Stimulated activated CD4-positive, alpha-beta T cell treated with anti-CD3 and anti-CD28 coated beads, Interleukin-1b, Interleukin-23, amount 100 ng/mL, for 48 hours (primary cell): ENCODE measurements around the gene IRF2BPL.

ENCODE experiments used
- DNase-seq: peaks from one replicate; pipeline ENCODE4 v3.0.0-alpha.2; 2020

IRF2BPL gene

DNA sequence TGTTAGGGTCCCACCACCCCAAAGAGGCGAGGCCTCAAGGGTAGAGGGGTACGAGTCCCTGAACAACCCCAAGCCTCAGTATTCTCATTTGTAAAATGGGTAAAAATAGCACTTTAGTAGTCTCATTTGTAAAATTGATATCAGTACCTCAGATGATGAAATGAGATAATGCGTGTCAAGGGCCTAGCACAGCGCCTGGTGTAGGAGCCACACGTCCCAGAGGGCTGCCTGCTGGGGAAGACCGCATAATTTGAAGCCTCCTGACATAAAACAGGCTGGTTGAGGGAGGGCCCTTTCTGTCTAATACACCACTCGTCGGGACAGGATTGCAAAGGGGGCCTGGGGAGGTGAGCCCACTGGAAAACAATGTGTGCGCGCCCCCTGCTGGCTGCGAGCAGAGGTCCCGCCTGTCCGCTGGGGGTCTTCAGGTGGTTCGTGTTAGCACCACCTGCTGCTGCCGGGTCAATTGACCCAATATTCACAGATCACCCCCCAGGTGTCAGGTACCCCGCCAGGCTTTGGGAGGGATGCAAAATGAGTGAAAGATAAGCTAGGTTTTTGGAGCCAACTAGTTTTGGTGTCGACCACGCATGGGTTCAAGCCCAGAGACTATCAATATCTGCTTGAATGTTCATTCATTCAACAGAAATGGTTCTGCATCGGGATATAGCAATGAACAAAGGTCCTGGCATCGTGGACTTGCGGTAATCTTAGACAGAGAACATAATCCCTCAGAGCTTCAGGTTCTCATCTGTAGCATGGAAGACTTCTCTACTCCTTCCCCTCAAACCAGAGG lies 24.7 kb upstream of the IRF2BPL start:
- peak; percentile 79 for DNase-seq

DNA sequence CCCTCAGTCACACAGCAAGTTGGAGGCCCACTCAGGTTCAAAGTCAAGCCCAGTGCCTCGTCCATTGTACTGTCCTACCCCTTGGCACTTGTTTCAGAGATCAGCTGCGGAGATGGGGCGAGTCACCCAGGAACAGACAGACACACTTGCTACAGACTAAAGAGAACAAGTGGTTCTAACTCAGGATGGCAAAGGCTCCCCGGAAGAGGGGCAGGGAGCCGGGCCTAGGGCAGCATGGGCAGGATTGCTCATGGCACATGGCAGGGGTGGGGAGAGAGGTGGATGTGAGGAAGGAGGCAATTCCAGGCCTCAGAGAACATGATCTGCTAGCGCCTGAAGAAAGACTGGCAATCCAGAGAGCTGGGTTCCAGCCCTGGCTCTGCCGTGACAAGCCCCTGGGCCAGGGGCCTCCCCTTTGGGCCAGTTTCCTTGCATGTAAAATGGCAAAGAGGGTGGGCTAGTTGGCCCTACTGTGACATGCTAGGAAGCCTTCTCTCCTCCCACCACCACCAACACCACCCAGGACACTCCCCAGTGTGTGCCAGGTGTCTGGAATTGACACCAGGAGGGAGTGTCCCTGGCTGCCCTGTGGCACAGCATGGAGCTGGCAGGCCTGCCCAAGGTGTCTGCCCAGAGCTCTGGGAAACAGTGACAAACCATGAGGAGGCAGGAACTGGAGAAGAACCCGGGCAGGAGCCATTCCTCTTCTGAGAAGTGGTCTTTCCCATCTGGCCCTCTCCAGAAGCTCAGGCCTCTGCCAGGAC lies 24.0 kb upstream of the IRF2BPL start:
- DNase-seq = no peak

DNA sequence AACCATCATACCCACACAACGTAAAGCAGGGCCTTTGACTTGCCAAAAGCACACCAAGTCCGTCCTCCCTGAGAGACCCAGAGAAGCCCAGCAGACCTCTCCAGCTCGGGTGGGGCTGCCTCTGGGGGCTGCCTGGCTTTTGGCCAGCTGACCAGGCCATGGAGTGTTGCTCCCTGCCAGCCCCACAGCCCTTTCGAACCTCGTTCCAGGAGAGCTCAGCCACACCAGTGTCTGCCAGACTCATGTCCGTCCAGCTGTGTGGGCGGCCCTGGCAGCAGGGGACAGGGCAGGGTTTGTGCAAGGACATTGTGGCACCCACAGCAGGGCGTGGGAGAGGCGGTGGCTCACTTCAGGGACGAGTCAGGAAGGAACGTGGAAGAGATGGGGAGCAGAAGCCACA lies 22.6 kb upstream of the IRF2BPL start:
- DNase-seq = no peak

DNA sequence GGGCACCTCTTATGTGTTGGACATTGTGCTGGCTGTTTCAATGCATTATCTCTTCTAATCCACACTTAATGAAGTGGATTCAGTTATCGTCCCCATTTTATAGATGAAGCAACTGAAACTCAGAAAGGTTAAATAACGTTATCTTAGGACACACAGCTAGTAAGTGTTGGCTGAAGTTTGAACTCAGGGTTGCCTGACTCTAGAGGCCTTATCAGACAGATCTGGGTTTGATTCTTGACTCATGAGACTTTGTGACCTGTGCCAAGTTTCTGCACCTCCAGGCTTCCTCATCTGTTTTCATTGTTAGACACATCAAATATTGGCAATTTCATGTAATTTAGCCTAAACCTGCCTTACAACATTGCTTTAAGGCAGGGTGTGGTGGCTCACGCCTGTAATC lies 18.2 kb upstream of the IRF2BPL start:
- DNase-seq = no peak

DNA sequence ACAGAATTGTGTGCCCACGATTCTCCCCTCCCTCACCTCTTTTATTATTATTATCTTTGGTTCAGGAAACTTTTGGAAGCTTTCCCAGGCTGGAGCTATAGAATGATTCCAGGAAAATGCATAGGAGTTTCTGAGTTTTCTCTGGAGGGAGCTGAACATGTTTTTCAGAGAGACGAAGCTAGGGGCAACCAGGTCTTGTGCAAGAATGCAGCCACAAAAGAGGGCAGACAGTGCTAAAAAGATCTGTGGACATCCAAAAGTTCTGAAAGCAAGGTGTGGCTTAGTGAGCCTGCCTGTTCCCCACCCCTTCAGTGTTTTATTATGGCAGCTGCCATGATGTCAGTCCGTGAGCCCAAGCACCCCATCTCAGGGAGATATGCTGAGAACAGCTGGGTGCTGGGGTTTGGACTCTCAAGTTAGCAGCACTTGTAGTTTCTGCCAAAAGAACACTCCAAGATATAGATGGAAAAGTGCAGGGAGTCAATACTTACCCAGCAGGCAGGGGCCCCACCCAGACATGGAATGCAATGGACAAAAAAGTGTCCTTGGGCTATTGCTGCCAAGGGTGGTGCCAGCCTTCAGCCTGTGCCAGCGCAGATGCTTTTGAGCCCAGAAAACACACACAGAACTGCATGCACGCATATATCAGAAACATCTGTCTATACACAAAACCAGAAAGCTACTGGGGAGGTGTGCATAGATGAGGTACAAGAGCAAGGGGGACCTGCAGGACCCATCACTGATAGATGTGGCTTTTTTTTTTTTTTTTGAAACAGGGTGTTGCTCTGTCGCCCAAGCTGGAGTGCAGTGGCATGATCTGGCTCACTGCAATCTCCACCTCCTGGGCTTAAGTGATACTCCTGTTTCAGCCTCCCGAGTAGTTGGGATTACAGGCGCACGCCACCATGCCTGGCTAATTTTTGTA lies 17.0 kb upstream of the IRF2BPL start:
- no peak for DNase-seq

DNA sequence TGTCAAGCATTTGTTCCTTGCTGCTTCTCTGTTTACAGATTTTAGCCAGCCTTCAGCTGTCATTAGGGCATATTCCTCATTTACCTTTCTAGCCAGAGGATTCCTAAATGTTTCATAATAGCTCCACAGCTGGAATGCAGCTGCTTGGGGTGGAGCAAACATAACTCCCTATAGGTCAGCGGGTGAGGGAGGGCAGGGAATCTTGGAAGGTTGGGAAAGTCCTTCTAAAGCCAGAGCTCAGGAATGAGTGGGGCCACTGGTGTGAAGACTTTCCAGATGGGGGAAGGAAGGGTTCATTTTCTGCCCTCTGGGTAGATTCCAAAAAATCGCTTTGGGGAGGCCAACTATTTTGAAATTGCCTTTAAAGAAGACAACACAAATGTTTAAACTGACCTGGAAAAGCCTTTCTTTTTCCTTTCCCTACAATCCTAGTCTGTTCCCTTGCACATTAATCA lies 16.3 kb upstream of the IRF2BPL start:
- no peak for DNase-seq

DNA sequence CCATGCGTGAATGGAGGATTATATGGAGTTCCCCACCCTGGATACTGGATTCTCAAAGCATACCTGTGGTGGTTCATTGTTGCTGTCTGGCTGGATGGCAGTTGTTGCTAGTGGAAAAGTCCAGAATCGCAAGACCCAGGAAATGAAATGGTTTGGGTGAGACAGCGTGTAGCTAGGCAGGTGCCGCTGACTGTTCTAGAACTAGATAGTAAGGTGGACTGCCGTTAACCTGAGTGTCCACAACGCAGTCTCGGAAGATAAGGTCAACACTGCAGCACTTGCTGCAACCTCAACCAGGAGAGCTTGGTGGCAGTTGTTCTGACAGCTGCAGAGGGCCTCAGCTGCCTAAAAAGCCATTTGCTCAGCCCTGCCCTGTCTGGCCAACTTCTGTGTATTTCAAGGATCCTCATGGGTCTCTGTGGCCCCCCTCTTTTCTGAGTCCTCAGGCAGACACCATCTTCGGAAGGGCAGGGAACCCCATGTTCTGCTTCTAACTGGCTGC lies 15.5 kb upstream of the IRF2BPL start:
- no peak for DNase-seq

DNA sequence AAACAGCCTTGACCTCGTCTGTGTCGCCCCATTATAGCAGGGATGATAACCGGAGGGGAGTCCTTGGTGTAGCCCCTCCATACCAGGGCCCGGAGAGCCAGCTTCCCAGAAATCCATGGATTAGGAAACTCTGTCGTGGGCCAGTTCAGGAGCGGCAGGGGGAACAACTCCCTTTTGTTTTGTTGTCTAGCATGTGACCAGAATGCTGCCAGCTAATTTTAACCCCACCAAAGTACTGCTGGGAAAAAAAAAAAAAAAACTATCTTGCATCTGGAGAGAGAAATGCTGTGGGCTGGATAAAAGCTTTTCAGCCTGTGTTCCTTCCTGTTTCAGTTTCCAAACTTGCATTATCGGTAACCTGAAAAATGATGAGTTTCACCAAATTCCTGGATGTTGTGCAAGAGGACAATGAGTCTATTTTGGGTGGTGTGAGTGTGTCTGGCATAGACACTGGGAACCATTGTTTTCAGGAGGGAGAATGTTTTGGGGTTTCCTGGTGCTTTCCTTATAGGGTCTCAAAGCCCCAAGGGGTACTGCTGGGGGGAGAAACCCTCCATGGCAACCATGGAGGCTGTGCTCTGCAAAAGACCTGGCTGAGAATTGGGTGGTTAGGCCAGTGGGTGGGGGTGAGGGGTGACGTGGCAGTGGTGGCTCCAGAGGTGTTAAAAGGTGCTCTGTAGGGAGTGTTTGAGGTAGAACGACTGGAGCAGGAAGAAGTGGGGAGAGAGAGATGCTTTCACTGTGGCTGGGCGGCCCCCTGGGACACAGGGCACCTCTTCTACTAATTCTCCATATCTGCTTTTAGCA lies 14.9 kb upstream of the IRF2BPL start:
- peak; percentile 70 for DNase-seq

DNA sequence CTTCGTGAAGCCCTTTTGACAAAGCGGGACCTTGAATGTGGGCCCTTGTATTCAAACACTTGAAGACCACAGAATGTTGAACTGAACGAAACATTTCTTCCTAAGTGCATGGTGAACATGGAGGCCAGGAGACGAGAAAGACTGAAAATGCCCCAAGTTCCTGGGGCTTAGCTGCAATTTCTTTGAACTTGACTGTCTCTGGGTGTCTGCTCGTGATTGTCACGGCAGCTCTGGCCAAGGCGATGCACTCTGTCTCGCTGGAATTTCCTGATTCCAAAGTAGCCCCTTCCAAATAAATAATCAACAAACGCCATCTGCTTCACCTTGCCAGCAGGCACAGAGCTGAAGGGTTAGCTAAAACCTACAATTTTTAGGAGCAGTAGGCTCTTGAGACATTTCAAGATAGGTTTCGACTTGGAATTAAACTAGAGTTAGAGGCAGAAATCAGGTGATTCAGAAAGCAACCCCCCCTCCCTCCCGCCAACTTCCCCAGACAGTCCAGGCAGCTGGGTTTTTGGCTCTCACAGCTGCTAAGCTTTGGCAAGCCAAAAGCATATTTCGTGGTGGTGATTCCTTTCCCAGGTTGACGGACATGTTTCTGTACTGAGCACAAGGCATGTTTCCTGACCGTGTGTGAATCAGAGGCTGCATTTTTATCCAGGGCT lies 13.5 kb upstream of the IRF2BPL start:
- no peak for DNase-seq

DNA sequence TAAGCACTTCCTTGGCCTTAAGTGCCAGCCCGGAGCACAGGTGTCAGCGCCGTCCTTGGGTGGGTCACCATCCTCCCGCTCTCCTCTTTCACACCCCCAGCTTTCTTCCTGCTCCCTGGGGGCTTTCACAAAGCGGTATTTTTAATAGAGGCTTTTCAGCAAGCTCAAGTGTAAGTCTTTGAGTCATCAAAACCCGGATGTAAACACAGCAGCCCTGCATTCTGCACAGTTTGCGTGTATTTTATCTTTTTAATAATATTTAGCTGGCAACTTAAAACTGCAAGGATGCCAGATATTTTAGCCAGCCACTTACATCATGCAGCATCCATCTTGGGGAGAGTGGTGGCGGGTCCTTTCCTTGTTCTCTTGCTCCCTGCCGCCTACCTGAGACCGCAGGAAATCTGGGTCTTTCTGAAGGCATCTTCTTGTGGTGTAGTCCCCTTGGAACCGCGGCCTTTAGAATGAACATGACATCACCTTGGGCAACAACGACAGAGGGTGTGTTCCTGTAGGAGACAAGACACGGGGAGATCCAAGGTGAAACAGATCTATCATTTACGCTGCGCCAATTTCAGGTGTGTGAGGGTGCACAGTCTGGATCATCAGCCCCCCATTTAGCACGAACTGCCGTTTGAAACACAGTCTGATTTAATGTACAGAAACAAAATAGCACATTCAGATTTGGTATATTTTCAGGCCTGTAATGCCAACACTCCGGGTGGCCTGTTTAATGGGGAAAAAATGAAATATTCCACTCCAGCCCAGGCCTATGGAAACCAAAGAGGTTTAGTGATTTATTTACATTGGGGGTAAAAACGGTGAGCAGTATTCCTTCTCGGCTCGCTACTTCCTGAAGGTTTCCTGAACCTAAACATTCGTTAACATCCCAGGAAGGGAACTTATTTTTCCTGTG lies 12.5 kb upstream of the IRF2BPL start:
- DNase-seq = peak; percentile 41

DNA sequence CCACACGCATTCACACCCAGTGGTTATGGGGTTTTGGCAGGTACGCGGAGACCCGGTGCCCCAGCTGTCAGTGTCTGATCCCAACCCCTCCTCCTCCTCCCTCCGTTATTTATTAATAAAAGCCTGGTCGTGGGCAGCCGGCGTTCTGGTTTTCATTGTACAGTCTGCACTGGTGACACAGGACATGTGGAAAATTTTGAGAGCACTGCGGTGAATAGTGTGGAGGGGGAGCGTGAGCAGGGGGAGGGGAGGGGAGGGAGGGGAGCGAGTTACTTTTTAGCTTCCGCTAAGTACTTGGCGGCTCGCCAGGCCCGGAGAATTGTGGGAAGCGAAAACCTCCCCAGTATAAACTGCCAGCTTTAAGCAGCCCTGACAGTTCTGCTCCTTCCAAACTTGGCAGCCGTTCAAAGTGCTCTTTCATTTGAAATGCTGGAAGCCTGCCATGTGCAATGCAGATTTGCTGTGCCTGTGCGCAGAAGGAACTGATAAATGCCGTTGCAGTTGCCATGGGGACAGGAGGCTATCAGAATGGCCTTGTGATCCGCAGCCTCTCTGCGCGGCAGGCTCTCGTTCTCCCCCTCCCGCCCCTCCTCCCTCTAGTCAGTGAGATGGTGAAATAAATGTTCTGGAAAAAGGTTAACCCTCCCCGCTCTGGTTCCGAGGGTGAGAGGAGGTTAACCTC lies 11.7 kb upstream of the IRF2BPL start:
- DNase-seq = peak; percentile 92

DNA sequence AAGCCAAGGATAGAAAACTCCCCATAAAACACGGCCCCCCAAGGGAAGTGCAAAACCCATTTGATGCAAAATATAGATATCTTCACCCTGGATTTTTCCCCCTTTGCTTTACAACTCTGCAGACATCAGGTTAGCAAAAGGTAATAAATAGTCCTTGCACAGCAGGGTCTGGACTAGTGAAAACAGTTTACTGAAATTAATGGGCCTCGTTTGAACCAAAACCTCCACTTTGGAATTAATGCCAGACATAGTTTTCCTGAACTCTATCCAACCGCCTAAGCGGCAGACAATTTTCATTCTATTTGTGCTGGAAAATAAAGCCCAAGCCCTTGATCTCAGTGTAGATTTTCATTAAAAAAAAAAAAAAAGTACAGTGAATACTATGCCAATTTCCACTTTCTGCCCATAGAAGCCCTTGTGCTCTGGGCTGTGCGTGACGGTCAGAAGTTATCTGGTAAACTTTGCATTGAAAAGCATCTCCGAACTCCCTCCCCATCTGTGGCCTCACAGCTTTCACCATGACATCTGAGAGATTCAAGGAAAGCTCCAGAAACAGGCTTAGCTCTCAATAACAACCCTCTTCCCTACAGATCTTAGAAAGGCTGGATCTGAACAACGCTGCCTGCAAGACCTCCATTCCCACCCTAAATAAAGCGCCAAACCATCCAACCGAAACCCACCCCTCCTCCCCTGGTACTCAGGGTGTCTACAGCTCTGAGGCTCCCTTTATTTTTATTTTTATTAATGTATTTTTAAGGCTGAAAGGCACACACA lies 11.0 kb upstream of the IRF2BPL start:
- DNase-seq = no peak

DNA sequence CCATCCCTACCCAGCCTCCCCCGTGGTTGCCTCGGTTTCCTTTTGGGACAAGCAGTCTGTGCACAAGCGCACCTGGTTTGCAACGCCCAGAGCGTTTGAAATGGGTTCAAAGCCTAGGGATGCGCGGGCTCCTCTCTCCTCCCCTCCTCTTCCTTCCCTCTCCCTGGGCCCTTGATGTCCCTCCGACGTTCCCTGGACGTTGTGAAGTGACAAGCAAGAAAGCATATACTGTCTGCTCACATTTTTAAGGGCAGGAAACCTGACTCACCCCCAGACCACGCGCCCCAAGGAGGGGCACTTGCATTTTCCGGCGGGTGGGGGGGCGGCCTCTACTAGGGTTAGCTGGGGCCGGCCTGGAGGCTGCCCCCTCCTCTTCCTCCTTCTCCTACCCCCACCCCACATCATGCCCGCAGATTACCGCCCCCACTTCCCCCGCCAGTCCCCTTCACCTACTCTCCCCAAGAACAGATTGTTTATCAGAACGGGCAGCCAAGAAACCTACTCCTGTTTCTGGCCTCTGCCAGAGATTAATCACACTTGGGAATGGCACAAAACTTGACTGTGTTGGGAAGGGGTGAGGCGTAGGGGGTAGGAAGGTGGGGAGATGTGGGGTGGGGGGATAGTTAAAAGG lies 9.5 kb upstream of the IRF2BPL start:
- peak; percentile 46 for DNase-seq

DNA sequence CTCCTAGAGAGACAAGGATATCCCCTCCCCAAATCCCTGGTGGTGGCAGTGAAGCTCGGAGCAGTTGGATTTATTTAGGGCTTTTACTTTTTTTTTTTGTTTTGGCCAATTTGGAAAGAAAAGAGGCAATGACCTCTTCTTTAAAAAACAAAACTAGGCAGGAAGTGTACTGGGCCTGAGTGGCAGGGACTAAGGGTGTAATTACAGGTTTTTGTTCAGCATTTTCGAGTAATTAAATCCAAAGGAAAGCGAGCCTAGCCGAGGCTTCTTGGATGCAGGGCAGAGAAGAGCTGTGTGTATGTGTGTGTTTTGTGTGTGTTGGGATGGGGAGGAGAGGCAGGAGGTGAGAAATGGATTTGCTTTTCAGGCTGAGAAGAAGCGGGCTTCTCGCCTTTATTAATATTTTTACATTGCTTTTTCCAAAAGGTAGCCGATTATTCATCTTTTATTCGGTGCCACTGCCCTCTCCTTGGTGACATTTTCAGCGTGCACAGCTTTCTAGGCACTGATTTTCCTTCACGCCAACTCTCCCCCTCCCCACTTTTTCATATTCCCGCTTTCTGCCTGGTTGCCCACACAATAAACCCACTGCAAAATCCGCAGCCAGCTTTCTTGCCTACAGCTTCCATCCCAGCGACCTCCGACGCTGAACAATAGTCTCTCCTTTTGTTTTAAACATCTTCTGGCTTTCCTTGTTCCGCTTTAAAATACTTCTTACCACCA lies 8.9 kb upstream of the IRF2BPL start:
- no peak for DNase-seq

DNA sequence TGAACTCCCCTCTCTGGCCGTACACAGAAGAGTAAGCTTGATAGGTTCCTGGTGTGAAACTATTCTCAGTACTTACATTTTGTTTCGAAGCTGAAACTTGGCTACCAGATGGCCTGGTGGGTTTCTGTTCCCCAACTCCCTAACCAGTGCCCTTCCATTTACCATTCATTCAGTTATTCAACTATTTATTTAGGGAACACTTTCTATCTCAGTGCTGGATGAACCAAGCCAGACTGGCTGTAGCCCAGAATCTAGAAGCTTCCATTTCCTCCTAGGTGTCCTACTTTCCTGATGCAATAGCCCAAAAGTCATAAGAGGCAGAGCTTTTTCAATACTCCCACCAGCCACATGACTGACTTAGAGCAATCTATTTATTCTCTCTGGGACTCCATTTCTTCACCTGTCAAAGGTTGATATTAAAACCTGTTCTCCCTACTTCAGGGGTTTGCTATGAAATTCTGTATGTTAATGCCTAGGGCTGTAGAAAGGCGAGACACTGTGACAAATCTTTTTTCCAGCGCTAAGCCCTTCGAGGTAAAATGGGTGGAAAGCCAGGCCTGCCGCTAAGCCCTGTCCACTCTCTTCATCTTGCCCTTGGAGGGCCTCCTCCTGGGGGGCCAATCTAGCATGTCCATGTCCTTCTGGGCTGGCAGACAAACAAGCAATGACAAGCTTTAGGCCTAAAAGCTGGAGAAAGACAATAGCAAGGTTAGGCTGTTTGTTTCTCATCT lies 8.1 kb upstream of the IRF2BPL start:
- no peak for DNase-seq

DNA sequence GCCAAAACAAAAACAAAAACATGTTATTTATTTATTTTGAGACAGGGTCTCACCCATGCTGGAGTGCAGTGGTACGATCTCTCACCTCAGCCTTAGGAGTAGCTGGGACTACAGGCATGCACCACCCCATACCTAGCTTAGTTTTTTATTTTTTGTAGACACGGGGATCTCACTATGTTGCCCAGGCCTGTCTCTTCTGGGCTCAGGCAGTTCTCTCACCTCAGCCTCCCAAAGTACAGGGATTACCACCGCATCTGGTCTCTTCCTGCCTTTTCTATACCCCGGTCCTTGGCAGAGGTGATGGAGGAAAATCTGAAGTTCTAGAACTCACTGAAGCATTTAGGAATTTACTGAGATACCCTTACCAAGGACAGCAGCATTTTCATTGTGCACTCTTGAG lies 6.8 kb upstream of the IRF2BPL start:
- no peak for DNase-seq
